Measurements from ENCODE around the gene MXD3.

The MXD3 gene

GRCh38 chr5:177269976-177270375 lies 41.7 kb downstream of the MXD3 start:
- H3K4ac ChIP-seq (ENCODE audit: low read depth in 1 of 2, low read length in 2 of 2) = no peak overlapping the region
- no peak overlapping the region for H2AK5ac ChIP-seq (ENCODE audit: low read length, severe bottlenecking)
- H3K79me1 ChIP-seq (replicated peaks; ENCODE audit: low read length, poor library complexity, severe bottlenecking) = peaks cover 26% of the 10 kb centered on the region
- no peak overlapping the region for H2BK120ac ChIP-seq (ENCODE audit: low read depth, low read length)
- no peak for DNase-seq
- H3K18ac ChIP-seq (ENCODE audit: low read depth in 1 of 2, low read length in 2 of 2) = no peak overlapping the region
- H3K23ac ChIP-seq (ENCODE audit: low read length in 2 of 2) = no peak overlapping the region
- peaks cover 34 to 92% of the 10 kb centered on the region in 2 experiments for H3K36me3 ChIP-seq (ENCODE audit: control insufficient read depth in 1 of 2, insufficient read depth in 2 of 2, low read depth in 1 of 2, low read length in 2 of 2)
- no peak overlapping the region for H3K4me2 ChIP-seq (ENCODE audit: low read length, poor library complexity, severe bottlenecking)
- peaks cover 4% of the 10 kb centered on the region for H3K4me1 ChIP-seq (ENCODE audit: control insufficient read depth, insufficient read depth, low read depth, low read length)
- H3K9ac ChIP-seq (ENCODE audit: low read length) = no peak overlapping the region
- no peak overlapping the region for H4K8ac ChIP-seq (ENCODE audit: low read length)
- H2BK12ac ChIP-seq (ENCODE audit: low read length in 2 of 2) = no peak overlapping the region
- H4K91ac ChIP-seq (ENCODE audit: low read length) = no peak overlapping the region
- no peak overlapping the region for H3K4me3 ChIP-seq (ENCODE audit: insufficient read depth in 1 of 2, low read depth in 1 of 2, low read length in 2 of 2)
- H2BK5ac ChIP-seq (ENCODE audit: low read depth, low read length, poor library complexity, severe bottlenecking) = no peak overlapping the region
- H2AFZ ChIP-seq (ENCODE audit: low read depth, low read length) = no peak overlapping the region
- 92% methylated on average over 2 of the region's 3 CpGs for WGBS
- no peak overlapping the region for H2BK15ac ChIP-seq (ENCODE audit: low read depth, poor library complexity, severe bottlenecking)
- H3K27ac ChIP-seq (ENCODE audit: low read length, poor library complexity, severe bottlenecking) = no peak overlapping the region
- H3K9me3 ChIP-seq (ENCODE audit: control insufficient read depth, low read length) = no peaks in the 10 kb centered on the region
- no peaks in the 10 kb centered on the region for H3K27me3 ChIP-seq (ENCODE audit: control insufficient read depth in 1 of 2, insufficient read depth in 1 of 2, low read length in 2 of 2)
- H3K14ac ChIP-seq (ENCODE audit: low read length in 2 of 2) = no peak overlapping the region

- Histone ChIP-seq H3K36me3 (ENCODE audit: control insufficient read depth in 1 of 2, insufficient read depth in 2 of 2, low read depth in 1 of 2, low read length in 2 of 2) (peaks cover 30 to 91% of the 10 kb centered on the region in 2 experiments), H3K27ac (ENCODE audit: low read length, poor library complexity, severe bottlenecking) (no peak overlapping the region), H4K91ac (ENCODE audit: low read length) (no peak overlapping the region), H3K4me3 (ENCODE audit: insufficient read depth in 1 of 2, low read depth in 1 of 2, low read length in 2 of 2) (no peak overlapping the region), H3K79me1 (replicated peaks; ENCODE audit: low read length, poor library complexity, severe bottlenecking) (peaks cover 27% of the 10 kb centered on the region), H2AK5ac (ENCODE audit: low read length, severe bottlenecking) (no peak overlapping the region), H3K9ac (ENCODE audit: low read length) (no peak overlapping the region), H2BK12ac (ENCODE audit: low read length in 2 of 2) (no peak overlapping the region), H4K8ac (ENCODE audit: low read length) (no peak overlapping the region), H3K23ac (ENCODE audit: low read length in 2 of 2) (no peak overlapping the region), H3K4me1 (ENCODE audit: control insufficient read depth, insufficient read depth, low read depth, low read length) (peaks cover 4% of the 10 kb centered on the region), H3K4me2 (ENCODE audit: low read length, poor library complexity, severe bottlenecking) (no peak overlapping the region), H3K27me3 (ENCODE audit: control insufficient read depth in 1 of 2, insufficient read depth in 1 of 2, low read length in 2 of 2) (no peaks in the 10 kb centered on the region), H2BK120ac (ENCODE audit: low read depth, low read length) (no peak overlapping the region), H2AFZ (ENCODE audit: low read depth, low read length) (no peak overlapping the region), H2BK15ac (ENCODE audit: low read depth, poor library complexity, severe bottlenecking) (no peak overlapping the region), H2BK5ac (ENCODE audit: low read depth, low read length, poor library complexity, severe bottlenecking) (no peak overlapping the region), H3K18ac (ENCODE audit: low read depth in 1 of 2, low read length in 2 of 2) (no peak overlapping the region), H3K9me3 (ENCODE audit: control insufficient read depth, low read length) (no peaks in the 10 kb centered on the region), H3K4ac (ENCODE audit: low read depth in 1 of 2, low read length in 2 of 2) (no peak overlapping the region), H3K14ac (ENCODE audit: low read length in 2 of 2) (no peak overlapping the region)
- no peak for DNase-seq
- 92% methylated on average over 5 of the region's 7 CpGs for WGBS
These were observed 42.3 kb downstream of the MXD3 start for GRCh38 chr5:177269232-177269895.

GRCh38 chr5:177265395-177265794 lies 46.3 kb downstream of the MXD3 start:
- H4K91ac ChIP-seq (ENCODE audit: low read length) = no peak overlapping the region
- H3K14ac ChIP-seq (ENCODE audit: low read length in 2 of 2) = no peak overlapping the region
- H3K18ac ChIP-seq (ENCODE audit: low read depth in 1 of 2, low read length in 2 of 2) = no peak overlapping the region
- DNase-seq = no peak
- no peak overlapping the region for H2AFZ ChIP-seq (ENCODE audit: low read depth, low read length)
- no peak overlapping the region for H3K23ac ChIP-seq (ENCODE audit: low read length in 2 of 2)
- no peak overlapping the region for H4K8ac ChIP-seq (ENCODE audit: low read length)
- H3K9ac ChIP-seq (ENCODE audit: low read length) = no peak overlapping the region
- H3K27ac ChIP-seq (ENCODE audit: low read length, poor library complexity, severe bottlenecking) = no peak overlapping the region
- peaks cover 22% of the 10 kb centered on the region for H3K79me1 ChIP-seq (replicated peaks; ENCODE audit: low read length, poor library complexity, severe bottlenecking)
- WGBS = 97% methylated on average over 16 of the region's 16 CpGs
- H3K36me3 ChIP-seq (ENCODE audit: control insufficient read depth in 1 of 2, insufficient read depth in 2 of 2, low read depth in 1 of 2, low read length in 2 of 2) = peaks cover 30 to 92% of the 10 kb centered on the region in 2 experiments
- no peak overlapping the region for H2BK12ac ChIP-seq (ENCODE audit: low read length in 2 of 2)
- H2AK5ac ChIP-seq (ENCODE audit: low read length, severe bottlenecking) = no peak overlapping the region
- no peaks in the 10 kb centered on the region for H3K9me3 ChIP-seq (ENCODE audit: control insufficient read depth, low read length)
- H3K27me3 ChIP-seq (ENCODE audit: control insufficient read depth in 1 of 2, insufficient read depth in 1 of 2, low read length in 2 of 2) = no peaks in the 10 kb centered on the region
- H3K4me3 ChIP-seq (ENCODE audit: insufficient read depth in 1 of 2, low read depth in 1 of 2, low read length in 2 of 2) = no peak overlapping the region
- no peak overlapping the region for H2BK120ac ChIP-seq (ENCODE audit: low read depth, low read length)
- H3K4ac ChIP-seq (ENCODE audit: low read depth in 1 of 2, low read length in 2 of 2) = no peak overlapping the region
- H2BK15ac ChIP-seq (ENCODE audit: low read depth, poor library complexity, severe bottlenecking) = no peak overlapping the region
- H3K4me2 ChIP-seq (ENCODE audit: low read length, poor library complexity, severe bottlenecking) = no peak overlapping the region
- peaks cover 2% of the 10 kb centered on the region for H3K4me1 ChIP-seq (ENCODE audit: control insufficient read depth, insufficient read depth, low read depth, low read length)
- H2BK5ac ChIP-seq (ENCODE audit: low read depth, low read length, poor library complexity, severe bottlenecking) = no peak overlapping the region

- peaks cover 2% of the 10 kb centered on the region for H3K4me1 ChIP-seq (ENCODE audit: control insufficient read depth, insufficient read depth, low read depth, low read length)
- DNase-seq = no peak
- no peak overlapping the region for H2BK12ac ChIP-seq (ENCODE audit: low read length in 2 of 2)
- no peak overlapping the region for H3K4me2 ChIP-seq (ENCODE audit: low read length, poor library complexity, severe bottlenecking)
- H2AFZ ChIP-seq (ENCODE audit: low read depth, low read length) = no peak overlapping the region
- H3K9ac ChIP-seq (ENCODE audit: low read length) = no peak overlapping the region
- no peak overlapping the region for H4K8ac ChIP-seq (ENCODE audit: low read length)
- H3K27me3 ChIP-seq (ENCODE audit: control insufficient read depth in 1 of 2, insufficient read depth in 1 of 2, low read length in 2 of 2) = no peaks in the 10 kb centered on the region
- H2AK5ac ChIP-seq (ENCODE audit: low read length, severe bottlenecking) = no peak overlapping the region
- no peak overlapping the region for H2BK5ac ChIP-seq (ENCODE audit: low read depth, low read length, poor library complexity, severe bottlenecking)
- H3K18ac ChIP-seq (ENCODE audit: low read depth in 1 of 2, low read length in 2 of 2) = no peak overlapping the region
- H4K91ac ChIP-seq (ENCODE audit: low read length) = no peak overlapping the region
- H3K14ac ChIP-seq (ENCODE audit: low read length in 2 of 2) = no peak overlapping the region
- H3K36me3 ChIP-seq (ENCODE audit: control insufficient read depth in 1 of 2, insufficient read depth in 2 of 2, low read depth in 1 of 2, low read length in 2 of 2) = peaks cover 32 to 92% of the 10 kb centered on the region in 2 experiments
- WGBS = 100% methylated on average over 1 of the region's 1 CpG
- H3K27ac ChIP-seq (ENCODE audit: low read length, poor library complexity, severe bottlenecking) = no peak overlapping the region
- no peak overlapping the region for H3K4ac ChIP-seq (ENCODE audit: low read depth in 1 of 2, low read length in 2 of 2)
- no peak overlapping the region for H3K4me3 ChIP-seq (ENCODE audit: insufficient read depth in 1 of 2, low read depth in 1 of 2, low read length in 2 of 2)
- no peak overlapping the region for H3K23ac ChIP-seq (ENCODE audit: low read length in 2 of 2)
- no peak overlapping the region for H2BK15ac ChIP-seq (ENCODE audit: low read depth, poor library complexity, severe bottlenecking)
- H2BK120ac ChIP-seq (ENCODE audit: low read depth, low read length) = no peak overlapping the region
- no peaks in the 10 kb centered on the region for H3K9me3 ChIP-seq (ENCODE audit: control insufficient read depth, low read length)
- H3K79me1 ChIP-seq (replicated peaks; ENCODE audit: low read length, poor library complexity, severe bottlenecking) = peaks cover 24% of the 10 kb centered on the region
These were observed 47.5 kb downstream of the MXD3 start for GRCh38 chr5:177264178-177264577.
